Measurements from ENCODE around the gene FAM216A.
A peak's percentile ranks its signal among the peaks of the same experiment; 100 is the strongest.
"Not testable (repeated sequence)": the region's sequence is repeated elsewhere in the genome, so short reads cannot be mapped to it uniquely, and the experiment has no call there.

Gene FAM216A

DNA sequence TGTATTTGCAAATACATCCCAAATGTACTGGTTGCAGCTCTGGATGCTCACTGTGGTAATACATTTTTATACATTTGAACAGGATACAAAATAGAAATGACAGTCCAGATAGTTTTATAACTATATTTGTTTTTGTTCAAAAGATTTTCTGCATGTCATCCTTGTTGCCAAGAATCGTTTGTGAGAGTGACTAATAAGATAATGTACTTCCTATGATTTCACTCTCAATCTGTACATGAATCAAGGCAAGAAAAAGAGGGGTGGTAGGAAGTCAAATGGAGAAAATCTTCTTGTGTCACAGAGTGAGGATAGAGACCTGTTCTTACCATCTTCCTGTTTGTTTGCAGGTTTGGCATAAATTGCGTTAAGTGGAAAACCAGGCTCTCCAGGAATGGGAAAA lies 32.4 kb upstream of the FAM216A start:
- TF ChIP-seq, protein P1, sequence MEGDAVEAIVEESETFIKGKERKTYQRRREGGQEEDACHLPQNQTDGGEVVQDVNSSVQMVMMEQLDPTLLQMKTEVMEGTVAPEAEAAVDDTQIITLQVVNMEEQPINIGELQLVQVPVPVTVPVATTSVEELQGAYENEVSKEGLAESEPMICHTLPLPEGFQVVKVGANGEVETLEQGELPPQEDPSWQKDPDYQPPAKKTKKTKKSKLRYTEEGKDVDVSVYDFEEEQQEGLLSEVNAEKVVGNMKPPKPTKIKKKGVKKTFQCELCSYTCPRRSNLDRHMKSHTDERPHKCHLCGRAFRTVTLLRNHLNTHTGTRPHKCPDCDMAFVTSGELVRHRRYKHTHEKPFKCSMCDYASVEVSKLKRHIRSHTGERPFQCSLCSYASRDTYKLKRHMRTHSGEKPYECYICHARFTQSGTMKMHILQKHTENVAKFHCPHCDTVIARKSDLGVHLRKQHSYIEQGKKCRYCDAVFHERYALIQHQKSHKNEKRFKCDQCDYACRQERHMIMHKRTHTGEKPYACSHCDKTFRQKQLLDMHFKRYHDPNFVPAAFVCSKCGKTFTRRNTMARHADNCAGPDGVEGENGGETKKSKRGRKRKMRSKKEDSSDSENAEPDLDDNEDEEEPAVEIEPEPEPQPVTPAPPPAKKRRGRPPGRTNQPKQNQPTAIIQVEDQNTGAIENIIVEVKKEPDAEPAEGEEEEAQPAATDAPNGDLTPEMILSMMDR (IDR thresholded peaks at IDR 0.05; ENCODE audit: low read depth, low read length), result no peak
- H3K4me3 ChIP-seq (ENCODE audit: low read depth, low read length), result no peak overlapping the region

DNA sequence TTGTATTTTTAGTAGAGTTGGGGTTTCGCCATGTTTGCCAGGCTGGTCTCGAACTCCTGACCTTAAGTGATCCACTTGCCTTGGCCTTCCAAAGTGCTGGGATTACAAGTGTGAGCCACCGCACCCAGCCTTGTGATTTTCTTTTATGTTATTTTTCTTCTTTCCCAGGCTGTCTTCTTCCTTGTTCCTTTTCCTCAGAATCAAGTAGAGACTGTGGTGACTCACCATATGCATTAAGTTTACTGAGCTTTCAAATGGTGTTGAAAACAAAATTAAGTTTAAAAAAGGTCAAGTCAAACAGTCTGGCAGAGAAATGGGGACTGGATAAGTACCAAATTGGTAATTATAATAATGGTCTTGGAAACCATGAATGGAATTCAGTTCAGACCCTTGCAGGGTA lies 24.2 kb upstream of the FAM216A start:
- no peak overlapping the region for H3K4me3 ChIP-seq (ENCODE audit: low read depth, low read length)
- TF ChIP-seq, protein P1 (IDR thresholded peaks at IDR 0.05; ENCODE audit: low read depth, low read length), result no peak

DNA sequence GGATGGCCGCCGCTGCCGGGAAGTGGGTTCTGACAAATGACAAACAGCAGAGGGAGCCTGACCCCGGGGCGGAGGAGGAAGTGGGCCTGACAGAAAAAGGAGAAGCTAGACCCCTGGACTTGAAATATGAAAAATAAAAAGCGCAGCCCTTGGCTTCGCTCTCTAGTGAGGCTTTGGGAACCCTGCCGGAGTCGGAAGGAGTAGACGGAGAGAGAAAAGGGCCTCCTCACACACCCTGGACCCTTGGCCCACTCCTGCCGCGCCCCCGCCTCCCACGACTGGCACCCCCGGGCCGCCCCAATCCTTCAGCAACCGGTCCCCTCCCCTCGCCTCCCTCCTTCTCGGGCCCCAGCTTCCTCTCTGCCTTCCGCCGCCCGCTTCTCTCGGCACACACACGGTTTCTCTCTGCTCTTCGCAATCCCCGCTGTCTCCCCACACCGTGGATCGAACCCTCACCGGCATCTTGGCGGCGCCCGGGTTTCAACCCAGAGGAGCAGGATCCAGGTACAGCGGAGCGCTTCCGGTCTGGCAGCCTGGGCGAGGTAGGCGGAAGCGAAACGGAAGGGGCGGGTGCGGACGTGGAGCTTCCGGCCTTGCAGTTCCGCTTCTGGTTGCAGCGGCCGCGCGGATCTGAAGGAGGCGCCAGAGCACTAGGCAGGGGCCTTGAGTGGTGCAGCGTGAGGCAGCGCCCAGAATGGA lies 18.7 kb upstream of the FAM216A start, which contains the start of gene ARPC3:
TSS of gene ARPC3 (minus strand) at position 539 of the 699 bp plus-strand sequence. CDS start at position 462, 77 bp downstream.
- peak within 1 kb of the TSS; percentile 94 for H3K4me3 ChIP-seq (ENCODE audit: low read depth, low read length)
- TF ChIP-seq, protein P1 (IDR thresholded peaks at IDR 0.05; ENCODE audit: low read depth, low read length), result peak; percentile 81

DNA sequence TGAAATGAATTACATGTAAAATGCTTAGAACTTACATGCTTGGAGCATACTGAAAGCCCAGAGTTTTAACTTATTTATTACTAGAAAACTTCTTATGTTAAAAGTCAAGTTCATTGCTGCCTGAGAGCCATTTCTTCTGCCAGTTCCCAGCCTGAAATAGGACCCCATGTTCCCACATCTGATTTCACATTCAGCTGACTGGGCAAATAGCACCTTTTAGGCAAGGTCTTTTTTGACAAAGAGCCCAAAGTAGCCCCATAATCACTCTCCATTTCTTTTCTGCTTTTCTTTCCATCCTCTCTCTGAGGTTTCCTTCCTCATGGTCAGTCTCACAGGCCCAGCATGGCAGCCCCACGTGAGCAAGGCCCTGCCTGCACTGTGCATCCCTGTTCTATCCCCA lies 17.4 kb upstream of the FAM216A start:
- H3K4me3 ChIP-seq (ENCODE audit: low read depth, low read length), result no peak overlapping the region
- TF ChIP-seq, protein P1 (IDR thresholded peaks at IDR 0.05; ENCODE audit: low read depth, low read length), result no peak

DNA sequence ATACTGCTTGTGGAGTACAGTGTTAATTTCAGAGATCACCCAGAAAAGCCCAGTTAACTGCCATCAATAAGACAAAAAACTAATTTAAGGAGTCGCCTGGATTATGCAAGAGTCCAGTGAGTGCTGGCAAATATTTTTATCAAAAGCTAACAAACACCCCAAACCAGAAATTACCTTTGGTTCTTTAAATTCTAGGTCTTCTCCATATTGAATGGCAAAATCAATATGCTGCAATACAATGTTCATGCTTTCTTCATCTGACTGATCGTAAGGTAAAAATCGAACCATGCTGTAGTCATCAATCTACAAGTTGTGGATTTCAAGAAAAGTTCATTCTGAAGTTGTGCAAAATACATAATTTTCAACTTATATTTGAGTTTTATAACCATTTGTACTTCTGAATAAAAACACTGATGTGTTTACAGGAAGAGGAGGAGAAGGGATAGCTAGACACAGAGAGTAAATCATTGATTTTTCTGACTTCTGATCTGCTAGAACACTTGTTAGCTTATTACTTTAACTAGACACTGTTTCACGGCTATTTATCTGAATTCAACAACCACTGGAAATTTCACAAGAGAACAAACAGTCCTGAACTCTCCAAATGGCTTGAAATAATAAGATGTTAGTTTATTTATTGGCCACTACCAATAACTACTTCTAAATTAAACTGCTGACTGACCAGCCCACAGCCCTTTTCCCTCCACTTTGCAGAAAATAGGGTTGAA lies 14.9 kb upstream of the FAM216A start:
- TF ChIP-seq, protein P1 (IDR thresholded peaks at IDR 0.05; ENCODE audit: low read depth, low read length), result no peak
- no peak overlapping the region for H3K4me3 ChIP-seq (ENCODE audit: low read depth, low read length)

DNA sequence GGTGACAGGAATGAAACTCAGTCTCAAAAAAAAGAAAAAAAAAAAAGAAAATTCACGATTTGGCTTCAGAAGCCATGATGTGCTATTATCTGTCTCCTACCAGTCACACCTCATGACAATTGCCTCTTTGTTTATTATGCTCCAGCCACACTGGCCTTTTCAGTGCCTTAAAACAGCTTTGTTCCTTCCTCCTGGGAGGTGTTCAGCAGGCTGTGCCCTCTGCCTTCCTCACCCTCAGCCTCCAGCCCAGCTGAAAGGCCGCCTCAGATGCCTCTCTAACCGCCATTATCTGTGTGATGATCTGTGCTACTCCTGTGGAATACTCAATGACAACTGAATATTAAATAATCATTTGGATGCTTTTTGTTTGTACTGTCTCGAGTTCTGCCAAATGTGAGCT lies 9.9 kb upstream of the FAM216A start:
- no peak overlapping the region for H3K4me3 ChIP-seq (ENCODE audit: low read depth, low read length)
- TF ChIP-seq, protein P1 (IDR thresholded peaks at IDR 0.05; ENCODE audit: low read depth, low read length), result no peak

DNA sequence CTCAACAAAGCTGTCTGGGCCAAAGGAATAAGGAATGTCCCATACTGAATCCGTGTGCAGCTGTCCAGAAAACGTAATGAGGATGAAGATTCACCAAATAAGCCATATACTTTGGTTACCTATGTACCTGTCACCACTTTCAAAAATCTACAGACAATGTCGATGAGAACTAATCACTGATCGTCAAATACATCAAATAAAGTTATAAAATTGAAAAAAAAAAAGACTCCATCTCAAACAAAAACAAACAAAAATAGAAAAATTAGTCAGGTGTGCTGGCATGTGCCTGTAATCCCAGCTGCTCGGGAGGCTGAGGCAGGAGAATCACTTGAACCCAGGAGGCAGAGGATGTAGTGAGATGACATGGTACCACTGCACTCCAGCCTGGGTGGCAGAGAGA lies 7.5 kb upstream of the FAM216A start:
- not testable (repeated sequence) for H3K4me3 ChIP-seq (ENCODE audit: low read depth, low read length)
